Stomach (tissue), 9 donors: ENCODE measurements around the gene CBLL1. TPM values are rescaled to one million over a fixed set of nuclear protein-coding genes. Genes with fewer than 3 reads are reported as not detected.

Source experiments
- DNase-seq, 2 donors: peaks; one replicate each; pipeline versions ENCODE4 v3.0.0 to v3.0.0-alpha.2; 2013 to 2019
- H3K27ac ChIP-seq, 5 donors: fragments of 200-600 bp in 4 of 5; sonication (generic) in 4 of 5; one replicate each; pipeline ENCODE4 v1.5.1; 2013 to 2019; ENCODE audit warnings: mild to moderate bottlenecking in 1 of 5, moderate library complexity in 1 of 5
- H3K27me3 ChIP-seq, 3 donors: fragments of 200-600 bp; sonication (generic); one replicate each; pipeline ENCODE4 v1.5.1; 2017 to 2019; ENCODE audit warnings: mixed run types in 1 of 3
- H3K36me3 ChIP-seq, 4 donors: fragments of 200-600 bp; sonication (generic); 1 replicate in 3 of 4; 2 replicates in 1 of 4; pipeline ENCODE4 v1.5.1; 2016 to 2019
- H3K4me1 ChIP-seq, 4 donors: fragments of 200-600 bp; sonication (generic); one replicate each; pipeline ENCODE4 v1.5.1; 2016 to 2019
- H3K4me3 ChIP-seq, 4 donors: fragments of 200-600 bp; sonication (generic) in 3 of 4; one replicate each; pipeline ENCODE4 v1.5.1; 2016 to 2019; ENCODE audit warnings: mild to moderate bottlenecking in 1 of 4
- H3K9me3 ChIP-seq, 4 donors: fragments of 200-600 bp; sonication (generic); one replicate each; pipeline ENCODE4 v1.5.1; 2016 to 2019
- EP300 ChIP-seq: sonication (generic); formaldehyde crosslinking; IDR thresholded peaks from one replicate; pipeline ENCODE4 v1.6.1; 2017; ENCODE audit warnings: antibody characterized with exemption
- POLR2A ChIP-seq, 4 donors: fragments of 450-650 bp; IDR thresholded peaks; one replicate each; pipeline ENCODE4 v1.6.1; 2016; ENCODE audit warnings: antibody characterized with exemption in 4 of 4, control low read depth in 2 of 4, mild to moderate bottlenecking in 1 of 4, moderate library complexity in 1 of 4
- POLR2AphosphoS5 ChIP-seq, 3 donors: sonication (generic); formaldehyde crosslinking; IDR thresholded peaks; one replicate each; pipeline ENCODE4 v1.6.1; 2016; ENCODE audit warnings: antibody characterized with exemption in 3 of 3
- WGBS, 5 donors: extraction: QIAGEN DNeasy Blood & Tissue Kit in 3 of 5; methylation state at CpG; one replicate each; pipeline versions ENCODE4 v1.1.5 to v1.1.7; 2013 to 2018; 5-methylcytosine and 5-hydroxymethylcytosine counted together
- intact Hi-C: fragments of 100-400 bp; cut with DNase I; formaldehyde crosslinking; loops from one replicate; pipeline ENCODE4 v1.15.1; 2023; ENCODE audit warnings: low total_unique reads
- polyA plus RNA-seq, 3 donors: library from polyadenylated mRNA; stranded (reverse); fragments of 200-250 nt; gene quantifications; one replicate each; pipeline ENCODE4 v1.2.3, GENCODE V29; 2013
- total RNA-seq, 5 donors: library from RNA; depleted of rRNA; stranded (reverse); fragments of >200 nt; gene quantifications; one replicate each; pipeline versions ENCODE4 v1.1.0 to v1.2.3, GENCODE V29; 2014 to 2016
- TF ChIP-seq, protein P1 (sequence below), 7 experiments: fragments of 450-650 bp in 4 of 7; fragments of 200-600 bp in 3 of 7; sonication (generic) in 3 of 7; IDR thresholded peaks; one replicate each; pipeline ENCODE4 v1.5.1; 2016 to 2019; ENCODE audit warnings: antibody characterized with exemption in 7 of 7, control low read depth in 2 of 7, mild to moderate bottlenecking in 1 of 7
- donor health status: healthy with polysubstance abuse.
- donor health status: Bipolar disorder and iron deficiency.
- donor health status: healthy.

CBLL1 gene
- total and polyA plus RNA-seq, 8 donors = 4.8 to 29.4 (median 11.8) TPM

DNA sequence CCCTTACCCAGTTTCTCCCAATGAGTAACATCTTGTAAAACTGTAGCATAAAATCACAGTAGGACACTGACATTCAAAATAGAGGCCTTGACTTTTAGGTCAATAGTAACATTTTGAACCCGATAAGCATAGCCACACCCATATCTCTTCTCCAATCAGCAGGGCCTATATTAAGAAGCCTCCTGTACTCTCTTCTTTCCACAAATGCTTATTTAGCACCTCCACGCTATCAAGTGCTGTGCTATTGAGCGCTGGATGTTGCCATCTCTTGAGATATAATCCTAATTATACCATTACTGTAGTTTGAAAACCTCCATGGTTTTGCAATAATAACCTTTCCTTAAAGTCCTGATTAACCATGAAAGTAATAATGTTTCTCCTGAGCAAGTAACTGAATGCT is 40.1 kb upstream of the CBLL1 start:
- Histone ChIP-seq H3K4me1 (no peaks in the 10 kb centered on the region), H3K27ac (no peak overlapping the region), H3K36me3 (no peaks in the 10 kb centered on the region), H3K4me3 (no peak overlapping the region), H3K27me3 (no peaks in the 10 kb centered on the region), H3K9me3 (no peaks in the 10 kb centered on the region)
- no peak for TF ChIP-seq POLR2AphosphoS5 (IDR thresholded peaks at IDR 0.05)
- no peak for TF ChIP-seq POLR2A (IDR thresholded peaks at IDR 0.05)
- no peak for TF ChIP-seq EP300
- TF ChIP-seq, protein P1, sequence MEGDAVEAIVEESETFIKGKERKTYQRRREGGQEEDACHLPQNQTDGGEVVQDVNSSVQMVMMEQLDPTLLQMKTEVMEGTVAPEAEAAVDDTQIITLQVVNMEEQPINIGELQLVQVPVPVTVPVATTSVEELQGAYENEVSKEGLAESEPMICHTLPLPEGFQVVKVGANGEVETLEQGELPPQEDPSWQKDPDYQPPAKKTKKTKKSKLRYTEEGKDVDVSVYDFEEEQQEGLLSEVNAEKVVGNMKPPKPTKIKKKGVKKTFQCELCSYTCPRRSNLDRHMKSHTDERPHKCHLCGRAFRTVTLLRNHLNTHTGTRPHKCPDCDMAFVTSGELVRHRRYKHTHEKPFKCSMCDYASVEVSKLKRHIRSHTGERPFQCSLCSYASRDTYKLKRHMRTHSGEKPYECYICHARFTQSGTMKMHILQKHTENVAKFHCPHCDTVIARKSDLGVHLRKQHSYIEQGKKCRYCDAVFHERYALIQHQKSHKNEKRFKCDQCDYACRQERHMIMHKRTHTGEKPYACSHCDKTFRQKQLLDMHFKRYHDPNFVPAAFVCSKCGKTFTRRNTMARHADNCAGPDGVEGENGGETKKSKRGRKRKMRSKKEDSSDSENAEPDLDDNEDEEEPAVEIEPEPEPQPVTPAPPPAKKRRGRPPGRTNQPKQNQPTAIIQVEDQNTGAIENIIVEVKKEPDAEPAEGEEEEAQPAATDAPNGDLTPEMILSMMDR (IDR thresholded peaks at IDR 0.05) = no peak
- WGBS, 5 donors = 61 to 80% (median 75%) methylated on average over 3 of the region's 3 CpGs
- intact Hi-C loops = no loop called here
- no peak for DNase-seq

DNA sequence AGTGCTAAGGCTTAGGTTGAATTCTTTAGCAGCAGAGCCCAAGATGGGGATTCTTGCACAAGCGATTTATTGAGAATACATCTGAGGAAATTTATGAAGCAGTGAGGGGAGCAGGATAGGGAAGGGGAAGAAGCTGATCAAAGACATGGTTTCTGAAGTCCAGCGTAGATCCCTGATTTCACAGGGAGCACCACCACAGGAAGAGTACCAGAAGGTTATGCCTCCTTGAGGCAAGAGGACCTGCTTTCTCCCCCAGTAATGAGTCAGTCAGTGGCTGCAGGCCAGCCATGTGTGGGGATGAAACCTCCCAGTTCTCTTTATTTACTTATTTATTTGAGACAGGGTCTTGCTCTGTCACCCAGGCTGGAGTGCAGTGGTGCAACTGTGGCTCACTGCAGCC is 35.0 kb upstream of the CBLL1 start:
- H3K36me3 ChIP-seq = no peaks in the 10 kb centered on the region
- no peak overlapping the region for H3K27ac ChIP-seq
- TF ChIP-seq POLR2AphosphoS5 (IDR thresholded peaks at IDR 0.05) = no peak
- TF ChIP-seq POLR2A (IDR thresholded peaks at IDR 0.05) = no peak
- TF ChIP-seq, protein P1 (IDR thresholded peaks at IDR 0.05) = no peak
- TF ChIP-seq EP300 = no peak
- H3K27me3 ChIP-seq = no peaks in the 10 kb centered on the region
- H3K9me3 ChIP-seq = no peaks in the 10 kb centered on the region
- no peaks in the 10 kb centered on the region for H3K4me1 ChIP-seq
- intact Hi-C loops = no loop called here
- WGBS, 5 donors = 93 to 97% (median 97%) methylated on average over 2 of the region's 2 CpGs
- DNase-seq = no peak
- H3K4me3 ChIP-seq = no peak overlapping the region

DNA sequence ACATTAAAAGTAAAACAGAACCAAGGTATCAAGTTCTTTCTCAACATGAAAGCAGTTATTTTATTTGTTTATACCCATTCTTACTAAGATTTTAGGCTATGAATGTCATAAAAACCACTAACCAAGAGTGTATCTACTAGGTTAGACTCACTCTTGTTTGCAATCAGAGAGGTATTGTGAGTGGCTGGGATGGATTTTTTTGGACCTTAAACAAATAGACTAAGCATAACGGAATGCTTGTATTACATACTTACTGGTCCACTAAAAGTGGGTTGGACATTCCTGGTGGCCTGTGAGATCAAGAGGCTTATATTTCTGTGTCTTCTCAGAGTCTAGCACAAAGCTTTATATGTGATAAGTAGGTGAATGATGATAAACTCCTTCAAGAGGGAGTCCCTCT is 32.6 kb upstream of the CBLL1 start:
- WGBS, 5 donors = 67 to 85% (median 71%) methylated on average over 1 of the region's 1 CpG
- H3K9me3 ChIP-seq = no peaks in the 10 kb centered on the region
- H3K4me3 ChIP-seq = no peak overlapping the region
- H3K4me1 ChIP-seq = no peaks in the 10 kb centered on the region
- H3K36me3 ChIP-seq = no peaks in the 10 kb centered on the region
- no peak overlapping the region for H3K27ac ChIP-seq
- no peaks in the 10 kb centered on the region for H3K27me3 ChIP-seq
- intact Hi-C loops = no loop called here
- DNase-seq = no peak
- TF ChIP-seq POLR2A (IDR thresholded peaks at IDR 0.05) (no peak), POLR2AphosphoS5 (IDR thresholded peaks at IDR 0.05) (no peak), EP300 (no peak)
- TF ChIP-seq, protein P1 (IDR thresholded peaks at IDR 0.05) = no peak

GRCh38 chr7:107712025-107712424 is 31.9 kb upstream of the CBLL1 start:
- WGBS, 5 donors = 71 to 98% (median 84%) methylated on average over 1 of the region's 1 CpG
- TF ChIP-seq POLR2A (IDR thresholded peaks at IDR 0.05) = no peak
- no peak for TF ChIP-seq EP300
- TF ChIP-seq POLR2AphosphoS5 (IDR thresholded peaks at IDR 0.05) = no peak
- TF ChIP-seq, protein P1 (IDR thresholded peaks at IDR 0.05) = no peak

More at GRCh38 chr7:107712025-107712424, 31.9 kb upstream of the CBLL1 start:
- DNase-seq = no peak
- intact Hi-C loops = no loop called here
- Histone ChIP-seq H3K27me3 (no peaks in the 10 kb centered on the region), H3K9me3 (no peaks in the 10 kb centered on the region), H3K4me1 (no peaks in the 10 kb centered on the region), H3K27ac (no peak overlapping the region), H3K4me3 (no peak overlapping the region), H3K36me3 (no peaks in the 10 kb centered on the region)
